H1 (cell line): Measurements from ENCODE around the gene TLK2. TPM values are rescaled to one million over a fixed set of nuclear protein-coding genes. Genes with fewer than 3 reads are reported as not detected.
"Not testable (repeated sequence)": the region's sequence is repeated elsewhere in the genome, so short reads cannot be mapped to it uniquely, and the experiment has no call there.

Source experiments
- CTCF ChIA-PET: fragments of 300-600 bp; sonication (Branson Sonifier 250); formaldehyde crosslinking; loops from one replicate; lab custom pipeline; 2021; ENCODE audit not compliant: partially characterized antibody; lab: Charles Lee
- POLR2A ChIA-PET: fragments of 300-600 bp; sonication (Branson Sonifier 250); formaldehyde crosslinking; loops from one replicate; lab custom pipeline; 2021; ENCODE audit warnings: inconsistent platforms; ENCODE audit not compliant: partially characterized antibody; lab: Charles Lee
- DNase-seq, 2 experiments: peaks; one replicate each; pipeline versions ENCODE4 v3.0.0 to v3.0.0-alpha.2; 2010 to 2022; ENCODE audit warnings: low spot score in 2 of 2, low read depth in 1 of 2, mixed read lengths in 1 of 2
- FAIRE-seq: peaks from 2 replicates; lab custom pipeline; 2011; peaks lifted over from hg19 to GRCh38; lab: Jason Lieb, UNC
- H2AFZ ChIP-seq: 2 replicates; pipeline ENCODE4 v1.8.1; 2012; ENCODE audit warnings: low read length, inconsistent platforms
- H2AK5ac ChIP-seq: 2 replicates; pipeline ENCODE4 v1.6.1; 2013; ENCODE audit warnings: low read depth, low read length
- H2BK120ac ChIP-seq: replicated peaks from 2 replicates; pipeline ENCODE3; 2013; ENCODE audit warnings: low read depth, low read length, inconsistent platforms
- H2BK12ac ChIP-seq: 2 replicates; pipeline ENCODE4 v1.6.1; 2013; ENCODE audit warnings: low read depth, low read length
- H2BK15ac ChIP-seq: 2 replicates; pipeline ENCODE4 v1.6.1; 2013; ENCODE audit warnings: low read length
- H2BK20ac ChIP-seq: 2 replicates; pipeline ENCODE4 v1.6.1; 2013; ENCODE audit warnings: low read length
- H2BK5ac ChIP-seq: 2 replicates; pipeline ENCODE4 v1.6.1; 2013; ENCODE audit warnings: low read depth, low read length
- H3K14ac ChIP-seq: 2 replicates; pipeline ENCODE4 v1.6.1; 2013; ENCODE audit warnings: inconsistent platforms; ENCODE audit not compliant: insufficient read length
- H3K18ac ChIP-seq: 2 replicates; pipeline ENCODE4 v1.6.1; 2013; ENCODE audit warnings: low read length; ENCODE audit errors: extremely low read depth
- H3K23ac ChIP-seq: 2 replicates; pipeline ENCODE4 v1.6.1; 2013; ENCODE audit warnings: inconsistent platforms; ENCODE audit not compliant: insufficient read length
- H3K23me2 ChIP-seq: 2 replicates; pipeline ENCODE4 v1.6.1; 2013; ENCODE audit warnings: low read depth, low read length
- H3K27ac ChIP-seq: 2 replicates; pipeline ENCODE4 v1.6.1; 2011; ENCODE audit warnings: low read depth, low read length, inconsistent platforms
- H3K27me3 ChIP-seq, 4 experiments: replicated peaks in 1 of 4; 1 replicate in 1 of 4; 2 replicates in 3 of 4; pipeline versions ENCODE4 v1.6.1 to v1.8.1; 2011 to 2013; ENCODE audit warnings: low read length in 3 of 4, mild to moderate bottlenecking in 3 of 4, inconsistent platforms in 2 of 4, mixed read lengths in 2 of 4, moderate library complexity in 1 of 4; ENCODE audit not compliant: control insufficient read depth in 3 of 4, insufficient read depth in 3 of 4; ENCODE audit errors: extremely low read depth in 1 of 4
- H3K36me3 ChIP-seq, 4 experiments: 2 replicates each; pipeline versions ENCODE4 v1.6.1 to v1.8.1; 2011 to 2013; ENCODE audit warnings: mild to moderate bottlenecking in 4 of 4, low read length in 3 of 4, moderate library complexity in 2 of 4, control low read depth in 1 of 4, inconsistent platforms in 1 of 4; ENCODE audit not compliant: insufficient read depth in 4 of 4, control insufficient read depth in 2 of 4
- H3K4ac ChIP-seq: replicated peaks from 2 replicates; pipeline ENCODE3; 2013; ENCODE audit warnings: low read length, low read depth, mixed read lengths, inconsistent platforms; ENCODE audit not compliant: insufficient read length
- H3K4me1 ChIP-seq, 4 experiments: replicated peaks in 1 of 4; 1 replicate in 1 of 4; 2 replicates in 3 of 4; pipeline versions ENCODE4 v1.6.1 to v1.8.1; 2011 to 2013; ENCODE audit warnings: low read length in 3 of 4, inconsistent platforms in 2 of 4, mixed read lengths in 1 of 4; ENCODE audit not compliant: insufficient read depth in 4 of 4, control insufficient read depth in 3 of 4
- H3K4me2 ChIP-seq, 2 experiments: 2 replicates each; pipeline versions ENCODE4 v1.6.1 to v1.8.1; 2011 to 2013; ENCODE audit warnings: low read depth in 2 of 2, low read length in 2 of 2, control low read depth in 1 of 2, inconsistent platforms in 1 of 2, mild to moderate bottlenecking in 1 of 2; ENCODE audit not compliant: insufficient read depth in 1 of 2
- H3K4me3 ChIP-seq, 4 experiments: fragments of 200-600, 300-600 bp in 1 of 4; sonication (generic), shearing (Covaris generic), sonication (Bioruptor Twin) in 1 of 4; 2 replicates each; pipeline versions ENCODE4 v1.5.1 to v1.8.1; 2011 to 2016; ENCODE audit warnings: low read length in 4 of 4, low read depth in 3 of 4, control low read depth in 2 of 4, inconsistent platforms in 2 of 4, mild to moderate bottlenecking in 2 of 4, mixed read lengths in 1 of 4, moderate library complexity in 1 of 4; ENCODE audit not compliant: insufficient read depth in 2 of 4; ENCODE audit errors: extremely low read depth in 1 of 4
- H3K56ac ChIP-seq: replicated peaks from 2 replicates; pipeline ENCODE3; 2013; ENCODE audit warnings: low read depth, mild to moderate bottlenecking, mixed read lengths, low read length, inconsistent platforms; ENCODE audit not compliant: insufficient read length
- H3K79me1 ChIP-seq: 2 replicates; pipeline ENCODE4 v1.6.1; 2013; ENCODE audit warnings: low read depth, low read length, control low read depth
- H3K79me2 ChIP-seq, 2 experiments: 2 replicates each; pipeline versions ENCODE4 v1.6.1 to v1.8.1; 2012 to 2013; ENCODE audit warnings: low read length in 2 of 2, mild to moderate bottlenecking in 2 of 2, inconsistent platforms in 1 of 2; ENCODE audit not compliant: insufficient read depth in 2 of 2, control insufficient read depth in 1 of 2
- H3K9ac ChIP-seq, 4 experiments: replicated peaks in 1 of 4; 1 replicate in 1 of 4; 2 replicates in 3 of 4; pipeline versions ENCODE4 v1.6.1 to v1.8.1; 2011 to 2013; ENCODE audit warnings: low read depth in 3 of 4, low read length in 3 of 4, control low read depth in 2 of 4, mild to moderate bottlenecking in 2 of 4, moderate library complexity in 2 of 4, inconsistent platforms in 1 of 4; ENCODE audit errors: extremely low read depth in 1 of 4
- H3K9me3 ChIP-seq, 2 experiments: 2 replicates each; pipeline versions ENCODE4 v1.6.1 to v1.8.1; 2012 to 2013; ENCODE audit warnings: mild to moderate bottlenecking in 2 of 2, moderate library complexity in 2 of 2, control low read depth in 1 of 2, inconsistent platforms in 1 of 2, low read depth in 1 of 2, low read length in 1 of 2, mixed read lengths in 1 of 2; ENCODE audit not compliant: insufficient read depth in 2 of 2
- H4K20me1 ChIP-seq, 2 experiments: replicated peaks in 1 of 2; 2 replicates each; pipeline versions ENCODE3 to v1.8.1; 2011 to 2013; ENCODE audit warnings: inconsistent platforms in 2 of 2, low read length in 2 of 2, mild to moderate bottlenecking in 1 of 2; ENCODE audit not compliant: insufficient read depth in 2 of 2, control insufficient read depth in 1 of 2
- H4K5ac ChIP-seq: 2 replicates; pipeline ENCODE4 v1.6.1; 2013; ENCODE audit warnings: low read length, low read depth, mixed read lengths, inconsistent platforms; ENCODE audit not compliant: insufficient read length
- H4K8ac ChIP-seq: 2 replicates; pipeline ENCODE4 v1.8.0; 2013; ENCODE audit warnings: mild to moderate bottlenecking, moderate library complexity, low read length, inconsistent platforms; ENCODE audit not compliant: insufficient read depth; ENCODE audit errors: extremely low read depth
- H4K91ac ChIP-seq: replicated peaks from 2 replicates; pipeline ENCODE3; 2013; ENCODE audit warnings: low read length, mixed read lengths, inconsistent platforms; ENCODE audit not compliant: insufficient read length
- WGBS, 2 experiments: shearing (Covaris generic) in 1 of 2; methylation state at CpG; one replicate each; pipeline versions ENCODE4 v1.1.6 to v1.1.7; 2013 to 2015; ENCODE audit warnings: low lambda C conversion rate in 2 of 2, mixed read lengths in 2 of 2, inconsistent platforms in 1 of 2, low coverage in 1 of 2, missing lambda C conversion rate in 1 of 2; ENCODE audit not compliant: insufficient replicate concordance in 2 of 2, insufficient coverage in 1 of 2, insufficient read length in 1 of 2; ENCODE audit errors: extremely low coverage in 1 of 2, missing lambda C conversion rate in 1 of 2; 5-methylcytosine and 5-hydroxymethylcytosine counted together
- polyA plus RNA-seq, 7 experiments: library from polyadenylated mRNA; depleted of rRNA in 3 of 7; stranded (reverse) in 5 of 7; unstranded in 2 of 7; fragments of >200 nt in 5 of 7; fragments of 200-250 nt in 2 of 7; gene quantifications; 1 replicate in 5 of 7; 2 replicates in 1 of 7; 4 replicates in 1 of 7; pipeline versions ENCODE4 v1.2.1 to v1.2.3, GENCODE V29; 2011 to 2013; ENCODE audit warnings: missing spikeins in 2 of 7, mixed read lengths in 2 of 7
- total RNA-seq: library from RNA; stranded (reverse); fragmentation: NEBNext Ultra II Directional; extraction: Animal tissue kit (Norgen Biotek cat#: 25700); gene quantifications from 2 replicates; pipeline ENCODE4 v1.2.1, GENCODE V29; 2021

Gene TLK2
- total and polyA plus RNA-seq, 2 of the 8 experiments (the other 6 are each of a cell fraction or from before 2014, with no cell fraction given): 43.1 to 59.9 TPM

DNA sequence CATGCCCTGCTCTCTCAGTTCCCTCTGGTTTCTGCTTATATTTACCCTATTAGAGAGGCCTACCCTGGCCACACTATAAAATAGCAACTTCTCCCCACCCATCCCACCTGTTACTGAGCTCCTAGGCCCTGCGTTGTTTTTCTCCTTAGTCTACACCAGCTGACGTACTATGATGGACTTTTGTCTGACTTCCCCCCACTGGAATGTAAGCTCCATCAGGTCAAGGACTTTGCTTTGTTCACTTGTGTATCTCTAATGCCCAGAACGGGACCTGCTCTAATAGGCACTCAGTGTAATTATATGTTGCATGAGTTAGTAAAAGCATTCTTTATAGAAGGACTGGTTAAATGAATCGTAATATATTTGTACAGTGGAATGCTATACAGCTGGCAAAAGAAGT is 62.4 kb downstream of the TLK2 start:
- H3K79me1 ChIP-seq, DNase-seq, H2BK120ac ChIP-seq, CTCF ChIA-PET, H3K56ac ChIP-seq, H3K23ac ChIP-seq, H4K5ac ChIP-seq, H3K4me3 ChIP-seq, H2BK12ac ChIP-seq, POLR2A ChIA-PET, H4K20me1 ChIP-seq, H3K4ac ChIP-seq, H3K4me1 ChIP-seq, FAIRE-seq, H3K27me3 ChIP-seq, H3K27ac ChIP-seq, H3K9ac ChIP-seq, H2BK20ac ChIP-seq, H3K4me2 ChIP-seq, H2AK5ac ChIP-seq, H3K23me2 ChIP-seq, H4K91ac ChIP-seq, H3K9me3 ChIP-seq, H3K36me3 ChIP-seq, H3K14ac ChIP-seq, H2BK5ac ChIP-seq, H3K18ac ChIP-seq, H2AFZ ChIP-seq, H4K8ac ChIP-seq, H2BK15ac ChIP-seq: not testable (repeated sequence)
- 92% methylated on average over 4 of the region's 4 CpGs; no CpG with 5 or more reads in 1 of the 2 experiments for WGBS, 2 experiments
- peaks cover 0 to 10% of the 10 kb centered on the region in 2 experiments; a peak in 2 of 4 replicates for H3K79me2 ChIP-seq

DNA sequence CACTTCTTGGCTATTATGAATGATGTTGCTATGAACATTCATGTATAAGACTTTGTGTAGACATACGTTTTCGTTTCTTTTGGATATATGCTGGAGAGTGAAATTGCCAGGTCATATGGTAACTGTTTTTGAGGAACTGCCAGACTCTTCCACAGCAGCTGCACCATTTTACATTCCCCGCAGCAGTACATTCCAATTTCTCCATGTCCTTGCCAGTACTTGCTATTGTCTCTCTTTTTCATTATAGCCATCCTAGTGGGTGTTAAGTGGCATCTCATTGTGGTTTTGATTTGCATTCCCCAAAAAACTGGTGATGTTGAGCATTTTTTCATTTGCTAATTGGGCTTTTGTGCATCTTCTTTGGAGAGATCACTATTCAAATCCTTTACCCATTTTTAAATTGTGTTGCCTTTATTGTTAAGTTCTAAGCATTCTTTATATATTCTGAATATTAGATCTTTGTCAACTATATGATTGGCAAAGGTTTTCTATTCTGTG is 64.7 kb downstream of the TLK2 start:
- H3K9me3 ChIP-seq, H3K79me1 ChIP-seq, H3K36me3 ChIP-seq, H4K91ac ChIP-seq, H2BK15ac ChIP-seq, H2AFZ ChIP-seq, H3K23ac ChIP-seq, H3K56ac ChIP-seq, H2BK12ac ChIP-seq, H3K27me3 ChIP-seq, H3K9ac ChIP-seq, FAIRE-seq, H4K8ac ChIP-seq, H2BK5ac ChIP-seq, H2AK5ac ChIP-seq, POLR2A ChIA-PET, H3K14ac ChIP-seq, H3K18ac ChIP-seq, DNase-seq, H2BK120ac ChIP-seq, H3K23me2 ChIP-seq, H3K27ac ChIP-seq, H3K4me1 ChIP-seq, H3K4ac ChIP-seq, CTCF ChIA-PET, H4K20me1 ChIP-seq, H2BK20ac ChIP-seq: not testable (repeated sequence)
- 20% methylated on average over 3 of the region's 3 CpGs; no CpG with 5 or more reads in 1 of the 2 experiments for WGBS, 2 experiments
- H3K4me3 ChIP-seq: peak overlapping the region in 1 of 4 experiments; percentile 40; a peak in 1 of 8 replicates
- peaks cover 0 to 15% of the 10 kb centered on the region in 2 experiments; a peak in 2 of 4 replicates for H3K79me2 ChIP-seq
- H4K5ac ChIP-seq: peak overlapping the region; percentile 54
- peak overlapping the region; percentile 56 to 59 for H3K4me2 ChIP-seq
